Activated CD4-positive, alpha-beta T cell treated with anti-CD3 and anti-CD28 coated beads for 4 hours (primary cell): ENCODE results near the gene ZNF701.
"Not testable (repeated sequence)": the region's sequence is repeated elsewhere in the genome, so short reads cannot be mapped to it uniquely, and the experiment has no call there.

Experiments used
- DNase-seq, 2 donors: peaks; one replicate each; pipeline ENCODE4 v3.0.0-alpha.2; 2020

ZNF701 gene

DNA sequence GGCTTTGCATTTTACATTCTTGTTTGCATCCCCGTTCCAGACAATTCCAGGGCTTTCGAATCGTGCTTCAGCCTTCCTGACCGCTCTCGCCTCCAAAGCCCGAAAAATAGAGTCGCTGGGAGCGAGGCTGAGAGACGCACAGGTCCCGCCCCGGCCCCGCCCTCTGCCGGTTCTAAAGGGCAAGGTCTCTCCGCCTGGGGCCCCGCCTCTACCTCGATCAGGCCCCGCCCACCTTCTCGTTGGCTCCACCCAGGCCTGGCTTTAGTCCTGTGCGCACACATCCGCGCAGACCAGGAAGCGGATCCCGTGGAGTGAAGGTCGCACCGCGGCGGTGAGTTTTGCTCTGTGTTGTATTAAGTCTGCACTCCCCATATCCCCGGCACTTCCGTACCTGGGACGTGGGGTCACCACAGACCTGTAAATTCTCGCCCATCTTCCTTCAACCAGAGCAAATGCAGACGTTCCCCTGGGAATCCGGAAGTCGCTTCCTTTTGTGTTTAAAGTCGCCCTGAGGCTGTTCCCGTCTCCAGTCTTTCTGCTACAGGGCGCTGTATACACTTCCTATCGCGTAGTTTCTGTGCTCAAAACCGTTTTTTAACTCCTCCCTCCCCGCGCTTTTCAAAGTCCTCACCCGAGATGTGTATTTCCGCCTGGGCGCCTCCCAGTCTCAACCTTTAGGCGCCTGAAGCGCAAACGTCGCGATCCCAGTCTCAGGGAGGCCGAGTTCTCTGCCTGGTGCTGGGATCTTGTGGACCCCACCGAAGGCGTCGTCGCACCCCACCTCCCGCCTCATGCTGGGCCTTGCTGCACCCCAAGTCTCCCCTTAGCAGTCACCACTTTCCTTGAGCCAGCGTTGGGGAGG is at the start of gene ZNF701:
ZNF701 (plus strand) TSS at position 288 of the 862 bp plus-strand sequence. CDS start 3,861 bp downstream, outside the sequence.
- DNase-seq = peak; percentile 93 to 95

DNA sequence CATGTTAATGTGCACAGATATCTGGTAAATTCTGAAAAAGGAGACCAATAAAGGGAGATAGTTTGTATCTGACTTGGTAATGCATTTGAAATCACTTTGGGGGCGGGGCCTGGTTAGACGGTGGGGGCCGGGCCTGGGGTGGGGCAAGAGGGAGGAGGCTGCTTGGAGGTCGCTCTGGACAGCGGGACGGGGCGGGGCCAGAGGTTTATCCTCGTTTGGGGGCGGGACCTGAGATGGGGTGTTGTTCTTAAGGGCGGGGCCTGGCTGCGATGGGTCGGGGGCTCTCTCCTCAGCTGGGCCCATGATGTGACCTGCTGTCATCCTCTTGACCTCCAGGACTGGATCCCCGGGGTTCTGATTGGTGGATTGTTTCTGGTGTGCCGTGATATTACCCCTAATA is 47.5 kb upstream of the ZNF701 start:
- no peak for DNase-seq

DNA sequence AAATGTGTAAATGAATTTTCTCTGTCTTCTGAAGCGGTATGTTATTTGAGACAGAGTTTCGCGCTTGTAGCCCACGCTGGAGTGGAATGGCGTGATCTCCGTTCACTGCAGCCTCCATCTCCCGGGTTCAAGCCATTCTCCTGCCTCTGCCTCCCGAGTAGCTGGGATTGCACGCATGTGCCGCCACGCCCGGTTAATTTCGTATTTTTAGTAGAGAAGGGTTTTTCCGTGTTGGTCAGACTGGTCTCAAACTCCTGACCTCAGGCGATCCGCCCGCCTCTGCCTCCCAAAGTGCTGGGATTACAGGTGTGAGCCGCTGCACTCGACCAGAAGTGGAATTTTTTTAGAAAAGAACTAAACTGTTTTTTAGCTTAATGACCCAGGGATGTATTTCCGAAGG is 46.0 kb upstream of the ZNF701 start:
- no peak for DNase-seq

DNA sequence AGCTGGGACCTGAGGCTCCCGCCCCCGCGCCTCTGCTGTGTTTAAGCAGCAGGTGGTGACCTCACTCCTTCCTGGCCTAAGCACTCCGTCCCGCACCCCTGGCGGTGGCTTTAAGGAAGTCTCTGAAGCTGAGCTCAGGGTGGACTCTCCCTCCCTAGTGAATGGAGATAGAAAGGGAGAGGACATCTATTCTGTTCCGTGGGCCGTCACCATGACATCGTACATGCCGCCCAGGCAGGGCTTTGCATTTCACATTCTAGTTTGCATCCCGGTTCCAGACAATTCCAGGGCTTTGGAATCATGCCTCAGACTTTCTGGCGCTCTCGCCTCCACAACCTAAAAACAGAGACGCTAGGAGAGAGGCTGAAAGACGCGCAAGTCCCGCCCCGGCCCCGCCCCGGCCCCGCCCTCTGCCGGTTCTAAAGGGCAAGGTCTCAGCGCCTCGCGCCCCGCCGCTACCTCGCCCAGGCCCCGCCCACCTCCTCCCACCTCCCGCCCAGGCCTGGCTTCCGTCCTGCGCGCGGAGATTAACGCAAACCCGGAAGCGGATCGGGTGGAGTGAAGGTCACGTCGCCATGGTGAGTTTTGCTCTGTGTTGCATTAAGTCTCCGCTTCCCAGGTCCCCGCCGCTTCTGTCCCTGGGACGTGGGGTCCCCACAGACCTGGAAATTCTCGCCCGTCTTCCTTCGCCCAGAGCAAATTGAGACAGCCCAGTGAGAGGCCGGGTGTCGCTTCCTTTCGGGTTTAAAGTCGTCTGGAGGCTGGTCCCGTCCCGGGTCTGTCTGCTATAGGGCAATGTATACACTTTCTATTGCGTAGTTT is 42.7 kb upstream of the ZNF701 start, which contains the start of gene ZNF808:
ZNF808 (plus strand) TSS at position 535 of the 822 bp plus-strand sequence. CDS start 15,617 bp downstream, outside the sequence.
- DNase-seq = peak; percentile 96 to 97

DNA sequence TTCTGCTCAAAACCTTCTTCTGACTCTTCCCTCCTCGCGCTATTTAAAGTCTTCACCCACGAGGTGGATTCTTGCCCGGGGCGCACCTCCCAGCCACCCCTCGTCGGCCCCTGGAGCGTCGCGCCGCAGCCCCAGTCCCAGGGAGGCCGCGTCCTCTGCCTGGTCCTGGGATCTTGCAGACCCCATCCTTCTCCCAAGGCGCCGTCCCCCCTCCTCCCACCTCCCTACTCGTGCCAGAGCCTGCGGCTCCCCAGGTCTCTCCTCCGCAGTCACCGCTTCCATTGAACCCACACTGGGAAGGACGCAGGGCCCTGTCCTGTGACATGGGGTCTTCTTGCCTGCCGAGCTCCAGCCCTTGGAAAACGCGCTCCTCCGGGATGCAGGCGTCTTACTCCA is 42.1 kb upstream of the ZNF701 start:
- peak in 1 of 2 donors; percentile 5 for DNase-seq

DNA sequence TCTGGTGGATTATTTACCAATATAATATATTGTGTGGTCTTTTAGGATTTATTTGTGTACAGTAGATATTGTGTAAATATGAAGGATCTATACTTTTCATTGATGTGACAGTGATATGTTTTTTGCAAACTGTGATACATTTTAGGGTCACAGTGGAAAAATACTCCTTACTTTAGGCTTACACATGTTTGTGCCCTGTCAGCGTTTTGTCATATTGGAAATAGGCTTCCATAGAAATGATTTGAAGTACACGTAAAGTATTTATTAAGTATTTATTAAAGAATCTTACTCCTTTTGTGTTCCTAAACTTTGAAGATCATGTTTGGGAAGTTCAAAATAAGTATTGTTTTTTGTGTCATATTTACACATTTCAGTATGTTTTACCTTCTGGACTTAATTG is 37.6 kb upstream of the ZNF701 start:
- no peak for DNase-seq

DNA sequence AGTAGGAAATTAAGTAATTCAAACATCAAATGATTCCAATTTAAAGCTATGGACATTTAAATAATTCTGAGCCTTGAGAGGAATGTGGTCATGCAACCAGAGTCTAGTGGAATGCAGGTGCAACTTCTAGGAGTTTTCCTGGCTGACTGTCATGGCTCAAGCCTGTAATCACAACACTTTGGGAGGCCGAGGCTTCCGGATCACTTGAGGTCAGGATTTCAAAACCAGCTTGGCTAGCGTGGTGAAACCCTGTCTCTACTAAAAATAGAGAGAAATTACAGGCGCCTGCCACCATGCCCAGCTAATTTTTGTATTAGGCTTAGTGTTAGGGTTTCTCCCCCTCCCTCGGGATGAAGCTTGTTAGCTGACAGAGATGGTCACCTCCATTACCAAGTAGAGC is 36.2 kb upstream of the ZNF701 start:
- no peak for DNase-seq

DNA sequence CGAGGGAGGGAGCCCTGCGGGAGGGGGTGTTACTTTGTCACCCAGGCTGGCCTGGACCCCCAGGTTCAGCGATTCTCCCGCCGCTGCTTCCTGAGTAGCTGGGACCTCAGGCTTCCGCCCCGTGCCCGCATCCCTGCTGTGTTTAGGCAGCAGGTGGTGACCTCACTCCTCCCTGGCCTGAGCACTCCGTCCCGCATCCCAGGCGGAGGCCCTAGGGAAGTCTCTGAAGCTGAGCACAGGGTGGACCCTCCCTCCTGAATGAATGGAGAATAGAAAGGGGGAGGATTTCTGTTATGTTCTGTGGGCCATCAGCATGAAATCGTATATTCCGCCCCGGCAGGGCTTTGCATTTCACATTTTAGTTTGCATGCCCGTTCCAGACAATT is 34.7 kb upstream of the ZNF701 start:
- peak in 1 of 2 donors; percentile 4 for DNase-seq

DNA sequence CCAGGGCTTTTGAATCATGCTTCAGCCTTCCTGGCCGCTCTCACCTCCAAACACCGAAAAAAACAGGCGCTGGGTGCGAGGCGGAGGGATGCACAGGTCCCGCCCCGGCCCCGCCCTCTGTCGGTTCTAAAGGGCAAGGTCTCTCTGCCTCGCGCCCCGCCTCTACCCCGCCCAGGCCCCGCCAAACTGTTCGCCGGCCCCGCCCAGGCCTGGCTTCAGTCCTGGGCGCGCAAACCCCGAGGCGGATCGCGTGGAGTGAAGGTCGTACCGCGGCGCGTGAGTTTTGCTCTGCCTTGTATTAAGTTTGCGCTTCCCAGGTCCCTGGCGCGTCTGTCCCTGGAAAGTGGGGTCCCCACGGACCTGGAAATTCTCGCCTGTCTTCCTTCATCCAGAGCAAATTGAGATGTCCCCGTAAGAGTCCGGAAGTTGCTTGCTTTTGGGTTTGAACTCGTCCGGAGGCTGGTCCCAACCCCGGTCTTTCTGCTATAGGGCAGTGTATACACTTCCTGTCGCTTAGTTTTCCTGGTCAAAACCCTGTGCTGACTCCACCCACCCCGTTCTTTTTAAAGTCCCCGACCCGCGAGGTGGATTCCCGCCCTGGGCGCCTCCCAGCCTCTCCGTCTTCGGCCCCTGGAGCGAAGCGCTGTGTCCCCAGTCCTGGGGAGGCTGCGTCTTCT is 34.2 kb upstream of the ZNF701 start:
- peak; percentile 91 for DNase-seq

DNA sequence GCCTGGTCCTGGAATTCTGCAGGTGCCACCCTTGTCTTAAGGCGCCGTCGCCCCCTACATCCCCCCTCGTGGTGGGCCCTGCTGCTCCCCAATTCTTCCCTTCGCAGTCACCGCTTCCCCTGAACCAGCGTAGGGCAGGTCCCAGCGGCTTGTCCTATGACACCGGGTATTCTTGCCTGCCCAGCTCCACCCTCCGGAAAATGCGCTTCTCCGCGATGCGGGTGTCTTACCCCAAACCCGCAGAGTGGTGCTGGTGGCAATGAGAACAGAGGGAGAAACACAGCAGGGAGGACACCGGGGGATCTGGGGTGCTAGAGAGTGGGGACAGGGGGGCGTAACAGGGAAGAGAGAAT is 33.7 kb upstream of the ZNF701 start:
- DNase-seq = peak; percentile 28 to 49

DNA sequence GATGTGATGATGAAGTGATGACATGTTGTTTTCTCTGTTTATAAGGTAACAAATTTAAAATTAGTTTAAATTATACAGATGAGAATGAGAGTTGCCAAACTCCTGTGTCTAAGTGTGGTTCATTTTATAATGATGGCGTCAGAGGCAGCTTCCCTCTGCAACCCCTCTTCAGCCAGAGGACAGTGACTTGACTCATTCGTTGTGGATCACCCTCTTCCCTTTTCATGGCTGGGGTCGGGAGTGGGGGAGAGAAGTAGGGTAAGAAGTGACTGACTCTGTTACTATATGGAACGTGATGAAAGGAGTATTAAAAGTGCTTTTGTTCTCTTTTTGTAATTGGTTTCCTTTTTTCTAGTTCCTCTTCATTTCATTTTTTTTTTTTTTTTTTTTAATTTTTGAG is 31.3 kb upstream of the ZNF701 start:
- DNase-seq = not testable (repeated sequence)

DNA sequence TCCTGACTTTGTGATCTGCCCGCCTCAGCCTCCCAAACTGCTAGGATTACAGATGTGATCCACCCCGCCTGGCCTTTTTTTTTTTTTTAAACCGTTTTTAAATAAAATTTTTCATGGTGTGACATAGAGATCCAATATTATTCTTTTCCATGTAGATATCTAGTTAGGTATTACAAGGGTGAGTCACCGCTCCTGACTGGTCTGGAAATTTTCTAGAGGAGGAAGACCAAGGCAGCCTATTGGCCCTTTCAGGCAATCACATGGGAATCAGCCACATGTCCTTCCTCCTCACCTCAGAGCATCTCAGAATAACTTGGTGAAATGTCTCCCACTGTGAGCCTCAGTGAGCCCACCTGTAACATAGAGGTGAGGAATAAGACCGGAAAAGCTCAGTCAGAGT is 28.9 kb upstream of the ZNF701 start:
- not testable (repeated sequence) for DNase-seq

DNA sequence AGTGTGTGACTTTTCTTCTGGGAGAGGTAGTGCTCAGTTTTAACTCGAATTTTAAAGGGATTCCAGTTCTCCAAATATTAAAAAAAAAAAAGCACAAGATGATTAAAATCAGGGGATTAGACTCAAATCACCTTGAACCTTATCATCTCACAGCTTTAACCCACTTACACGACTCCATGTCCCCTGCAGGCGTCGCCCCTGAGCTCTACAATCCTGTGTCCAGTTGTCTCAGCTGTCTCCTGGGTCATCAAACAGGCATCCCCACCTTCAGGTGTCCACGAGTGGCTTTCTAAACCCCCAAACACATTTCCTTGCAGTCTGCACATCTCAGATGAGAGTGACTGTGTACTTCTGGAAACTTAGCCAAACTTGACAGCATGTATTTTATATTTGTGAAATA is 28.5 kb upstream of the ZNF701 start:
- no peak for DNase-seq

DNA sequence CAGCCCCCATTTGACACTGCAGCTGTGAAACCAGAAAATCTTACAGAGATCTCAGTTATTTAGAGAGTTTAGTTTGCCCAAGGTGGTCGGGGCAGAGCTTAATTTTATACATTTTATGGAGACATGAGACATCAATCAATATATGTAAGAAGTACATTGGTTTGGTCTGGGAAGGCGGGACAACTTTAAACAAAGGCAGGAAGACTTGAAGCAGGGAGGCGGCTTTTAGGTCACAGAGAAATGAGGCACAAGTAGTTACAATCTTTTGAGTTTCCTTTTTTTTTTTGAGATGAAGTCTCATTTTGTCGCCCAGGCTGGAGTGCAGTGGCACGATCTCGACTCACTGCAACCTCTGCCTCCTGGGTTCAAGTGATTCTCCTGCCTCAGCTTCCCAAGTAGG is 27.5 kb upstream of the ZNF701 start:
- not testable (repeated sequence) for DNase-seq

DNA sequence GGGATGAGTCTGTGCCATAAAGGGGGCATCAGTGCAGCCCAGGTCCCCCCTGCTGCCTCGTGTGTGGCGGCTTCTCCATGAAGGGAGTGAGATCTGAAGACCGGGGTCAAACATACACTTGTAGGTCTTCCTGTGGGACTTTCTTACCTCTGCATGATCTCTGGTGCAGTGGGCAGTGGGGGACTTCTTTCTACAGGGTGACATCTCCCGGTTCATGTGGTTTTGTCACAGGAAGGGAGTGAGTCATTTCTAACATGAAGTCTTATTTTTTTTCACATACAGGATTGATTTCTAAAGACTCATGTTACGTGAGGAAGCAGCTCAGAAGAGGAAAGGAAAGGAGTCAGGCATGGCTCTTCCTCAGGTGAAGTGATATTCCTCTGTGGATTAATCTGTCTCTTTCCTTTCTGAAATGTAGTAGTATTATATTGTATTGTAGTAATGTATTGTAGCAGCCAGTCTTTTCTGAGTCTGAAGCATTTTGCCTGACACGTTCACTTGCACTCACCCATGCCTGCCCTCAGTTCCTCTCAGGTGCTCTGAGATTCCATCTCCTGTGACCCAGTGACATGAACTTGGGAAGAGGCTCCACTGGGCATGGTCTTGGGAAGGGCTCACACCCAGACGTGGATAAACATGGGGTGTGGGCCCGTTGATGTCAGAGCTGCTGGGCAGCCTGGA is 27.0 kb upstream of the ZNF701 start:
- DNase-seq = peak; percentile 11 to 18

DNA sequence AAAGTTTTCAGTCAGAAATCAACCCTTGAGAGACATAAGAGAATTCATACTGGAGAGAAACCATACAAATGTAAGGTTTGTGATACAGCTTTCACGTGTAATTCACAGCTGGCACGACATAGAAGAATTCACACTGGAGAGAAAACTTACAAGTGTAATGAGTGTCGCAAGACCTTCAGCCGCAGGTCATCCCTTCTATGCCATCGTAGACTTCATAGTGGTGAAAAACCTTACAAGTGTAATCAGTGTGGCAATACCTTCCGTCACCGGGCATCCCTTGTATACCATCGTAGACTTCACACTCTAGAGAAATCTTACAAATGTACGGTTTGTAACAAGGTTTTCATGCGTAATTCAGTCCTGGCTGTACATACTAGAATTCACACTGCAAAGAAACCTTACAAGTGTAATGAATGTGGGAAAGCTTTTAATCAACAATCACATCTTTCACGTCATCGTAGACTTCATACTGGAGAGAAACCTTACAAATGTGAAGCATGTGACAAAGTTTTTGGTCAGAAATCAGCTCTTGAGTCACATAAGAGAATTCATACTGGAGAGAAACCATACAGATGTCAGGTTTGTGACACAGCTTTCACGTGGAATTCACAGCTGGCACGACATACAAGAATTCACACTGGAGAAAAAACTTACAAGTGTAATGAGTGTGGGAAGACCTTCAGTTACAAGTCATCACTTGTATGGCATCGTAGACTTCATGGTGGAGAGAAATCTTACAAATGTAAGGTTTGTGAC is 15.7 kb upstream of the ZNF701 start:
- no peak for DNase-seq

DNA sequence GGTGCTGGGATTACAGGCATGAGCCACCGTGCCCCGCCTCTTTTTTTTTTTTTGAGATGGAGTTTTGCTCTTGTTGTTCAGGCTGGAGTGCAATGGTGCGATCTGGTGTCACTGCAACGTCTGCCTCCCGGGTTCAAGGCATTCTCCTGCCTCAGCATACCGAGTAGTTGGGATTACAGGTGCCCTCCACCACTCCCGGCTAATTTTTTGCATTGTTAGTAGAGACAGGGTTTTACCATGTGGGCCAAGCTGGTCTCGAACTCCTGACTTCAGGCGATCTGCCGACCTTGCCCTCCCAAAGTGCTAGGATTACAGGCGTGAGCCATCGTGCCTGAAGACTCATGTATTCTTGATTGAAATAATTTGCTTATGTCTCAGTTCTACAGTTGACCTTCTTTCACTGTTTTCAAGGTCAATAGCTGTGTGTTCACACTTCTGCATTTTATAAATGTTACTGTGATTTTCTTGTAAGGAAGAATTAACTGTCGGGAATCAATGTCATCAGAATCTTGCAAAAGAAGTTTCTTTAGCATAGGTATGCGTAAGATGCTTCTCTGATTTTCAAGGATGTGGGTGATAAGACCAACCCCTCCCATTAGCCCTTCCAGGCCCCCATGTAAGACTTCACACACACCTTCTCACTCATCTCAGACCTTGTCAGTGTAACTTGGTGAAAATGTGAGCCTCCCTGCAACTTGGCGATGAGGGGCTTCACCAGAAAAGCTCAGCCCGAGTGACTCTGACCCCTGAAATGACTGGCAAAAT is 12.7 kb upstream of the ZNF701 start:
- DNase-seq = no peak

DNA sequence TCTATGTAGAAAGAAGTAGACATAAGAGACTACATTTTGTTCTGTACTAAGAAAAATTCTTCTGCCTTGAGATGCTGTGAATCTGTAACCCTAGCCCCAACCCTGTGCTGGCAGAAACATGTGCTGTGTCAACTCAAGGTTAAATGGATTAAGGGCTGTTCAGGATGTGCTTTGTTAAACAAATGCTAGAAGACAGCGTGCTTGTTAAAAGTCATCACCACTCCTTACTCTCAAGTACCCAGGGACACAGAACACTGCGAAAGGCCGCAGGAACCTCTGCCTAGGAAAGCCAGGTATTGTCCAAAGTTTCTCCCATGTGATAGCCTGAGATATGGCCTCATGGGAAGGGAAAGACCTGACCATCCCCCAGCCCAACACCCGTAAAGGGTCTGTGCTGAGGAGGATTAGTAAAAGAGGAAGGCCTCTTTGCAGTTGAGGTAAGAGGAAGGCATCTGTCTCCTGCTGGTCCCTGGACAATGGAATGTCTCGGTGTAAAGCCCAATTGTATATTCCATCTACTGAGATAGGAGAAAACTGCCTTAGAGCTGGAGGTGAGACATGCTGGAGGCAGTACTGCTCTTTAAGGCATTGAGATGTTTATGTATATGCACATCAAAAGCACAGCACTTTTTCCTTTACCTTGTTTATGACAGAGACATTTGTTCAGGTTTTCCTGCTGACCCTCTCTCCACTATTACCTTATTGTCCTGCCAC is 11.2 kb upstream of the ZNF701 start:
- DNase-seq = not testable (repeated sequence)

DNA sequence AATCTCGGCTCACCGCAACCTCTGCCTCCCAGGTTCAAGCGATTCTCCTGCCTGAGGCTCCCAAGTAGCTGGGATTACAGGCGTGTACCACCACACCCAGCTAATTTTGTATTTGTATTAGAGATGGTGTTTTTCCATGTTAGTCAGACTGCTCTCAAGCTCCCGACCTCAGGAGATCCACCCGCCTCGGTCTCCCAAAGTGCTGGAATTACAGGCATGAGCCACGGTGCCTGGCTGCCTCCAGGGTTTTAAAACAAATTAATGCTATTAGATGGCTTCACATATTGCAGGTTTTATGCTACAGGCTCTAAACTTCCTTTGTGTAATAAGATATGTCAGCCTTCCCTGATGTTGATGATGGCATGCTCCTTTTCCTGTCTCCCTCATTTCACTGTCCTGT is 8.5 kb upstream of the ZNF701 start:
- not testable (repeated sequence) for DNase-seq

DNA sequence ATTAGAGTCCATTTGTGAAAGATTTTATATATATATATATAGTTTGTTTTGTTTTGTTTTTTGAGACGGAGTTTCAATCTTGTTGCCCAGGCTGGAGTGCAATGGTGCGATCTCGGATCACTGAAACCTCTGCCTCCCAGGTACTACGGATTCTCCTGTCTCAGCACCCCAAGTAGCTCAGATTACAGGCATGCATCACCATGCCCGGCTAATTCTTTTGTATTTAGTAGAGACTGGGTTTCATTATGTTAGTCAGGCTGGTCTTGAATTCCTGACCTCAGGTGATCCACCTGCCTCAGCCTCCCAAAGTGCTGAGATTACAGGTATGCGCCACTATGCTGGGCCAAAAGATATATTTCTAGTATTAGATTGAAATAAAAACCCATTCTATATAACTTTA is 4.0 kb upstream of the ZNF701 start:
- no peak for DNase-seq
